Cardiac ventricle fibroblast (primary cell): Measurements from ENCODE around the gene CSRP3. TPM values are rescaled to one million over a fixed set of nuclear protein-coding genes. Genes with fewer than 3 reads are reported as not detected.

Source experiments
- total RNA-seq: library from RNA; depleted of rRNA; stranded (reverse); fragments of >200 nt; gene quantifications from 2 replicates; pipeline ENCODE4 v1.2.3, GENCODE V29; 2015

The CSRP3 gene
- total RNA-seq, result not detected in 2 replicates

GRCh38 chr11:19201737-19202605, at the start of gene CSRP3:
TSS of gene CSRP3 (minus strand) at chr11:19201983. CDS start at chr11:19192448, 9,535 bp downstream.

GRCh38 chr11:19240420-19241259, 38.9 kb upstream of the CSRP3 start, which contains the start of gene E2F8:
TSS of gene E2F8 (minus strand) at chr11:19240945. CDS start at chr11:19240121, 824 bp downstream.

Other genes with a start within 250 kb of the CSRP3 start
- gene MRGPRX2, start 141.3 kb downstream of the CSRP3 start, total RNA-seq, result not detected in 2 replicates
- 5.0 and 5.3 TPM in 2 replicates for gene ZDHHC13, start 84.8 kb downstream of the CSRP3 start, total RNA-seq
- 0.05 and 0.56 TPM in 2 replicates for gene E2F8, start 39.0 kb upstream of the CSRP3 start, total RNA-seq